Measurements from ENCODE around the gene ICAM5.
A peak's percentile ranks its signal among the peaks of the same experiment; 100 is the strongest.
"Not testable (repeated sequence)": the region's sequence is repeated elsewhere in the genome, so short reads cannot be mapped to it uniquely, and the experiment has no call there.

The ICAM5 gene

DNA sequence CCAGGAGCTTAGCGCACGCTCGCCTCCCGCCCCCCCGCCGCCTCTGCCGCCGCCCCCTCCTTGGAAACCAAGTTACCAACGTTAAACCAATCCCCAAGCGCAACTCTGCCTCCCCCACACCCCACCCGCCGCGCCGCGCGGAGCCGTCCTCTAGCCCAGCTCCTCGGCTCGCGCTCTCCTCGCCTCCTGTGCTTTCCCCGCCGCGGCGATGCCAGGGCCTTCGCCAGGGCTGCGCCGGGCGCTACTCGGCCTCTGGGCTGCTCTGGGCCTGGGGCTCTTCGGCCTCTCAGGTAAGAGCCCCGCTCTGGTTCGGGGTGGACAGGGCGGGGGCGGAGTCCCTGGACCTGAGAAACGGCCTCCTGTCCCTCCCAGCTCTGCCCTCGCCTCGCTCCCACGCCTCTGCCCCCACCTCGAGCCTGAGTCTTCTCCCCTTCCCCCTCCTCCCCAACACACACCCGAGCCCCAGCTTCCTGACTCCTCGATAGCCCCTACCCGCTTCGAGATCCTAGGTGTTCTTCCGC lies at the start of gene ICAM5:
Gene ICAM5 (plus strand): TSS at position 117 of the 521 bp plus-strand sequence. CDS start 92 bp downstream, at position 209.
- no peak for DNase-seq

DNA sequence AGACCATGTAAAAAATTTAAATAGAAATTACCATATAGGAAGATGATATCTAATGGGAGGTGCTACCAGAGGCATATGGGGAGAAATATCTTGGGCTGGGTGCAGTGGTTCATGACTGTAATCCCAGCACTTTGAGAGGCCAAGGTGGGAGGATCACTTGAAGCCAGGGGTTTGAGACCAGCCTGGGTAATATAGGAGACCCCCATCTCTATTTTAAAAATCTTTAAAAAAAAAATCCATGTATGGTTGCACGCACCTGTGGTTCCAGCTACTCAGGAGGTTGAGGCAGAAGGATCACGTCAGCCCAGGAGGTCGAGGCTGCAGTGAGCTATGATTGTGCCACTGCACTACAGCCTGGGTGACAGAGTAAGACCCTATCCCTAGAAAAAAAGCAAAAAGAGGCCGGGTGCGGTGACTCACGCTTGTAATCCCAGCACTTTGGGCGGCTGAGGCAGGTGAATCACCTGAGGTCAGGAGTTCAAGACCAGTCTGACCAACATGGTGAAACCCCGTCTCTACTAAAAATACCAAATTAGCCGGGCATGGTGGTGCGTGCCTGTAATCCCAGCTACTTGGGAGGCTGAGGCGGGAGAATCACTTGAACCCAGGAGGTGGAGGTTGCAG lies 47.8 kb upstream of the ICAM5 start:
- not testable (repeated sequence) for DNase-seq

DNA sequence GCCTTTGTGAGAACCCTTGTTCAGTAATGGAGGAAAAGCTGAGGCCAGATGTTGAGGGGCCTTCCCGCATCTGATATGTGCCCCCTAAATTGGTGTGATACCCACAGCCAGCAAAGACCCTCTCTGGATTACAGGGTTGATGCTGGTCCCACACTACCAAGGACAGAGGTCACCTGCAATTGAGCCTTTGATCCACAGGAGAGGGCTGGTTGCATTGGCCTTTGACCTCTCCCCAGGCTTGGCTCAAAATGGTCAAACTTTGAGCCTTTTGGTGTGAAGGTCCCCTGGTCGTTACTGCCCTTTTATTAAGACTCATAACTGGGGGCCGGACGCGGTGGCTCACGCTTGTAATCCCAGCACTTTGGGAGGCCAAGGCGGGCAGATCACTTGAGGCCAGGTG lies 46.1 kb upstream of the ICAM5 start:
- no peak for DNase-seq

- no peak for DNase-seq
Measured at GRCh38 chr19:10245189-10245939, 44.4 kb upstream of the ICAM5 start.

DNA sequence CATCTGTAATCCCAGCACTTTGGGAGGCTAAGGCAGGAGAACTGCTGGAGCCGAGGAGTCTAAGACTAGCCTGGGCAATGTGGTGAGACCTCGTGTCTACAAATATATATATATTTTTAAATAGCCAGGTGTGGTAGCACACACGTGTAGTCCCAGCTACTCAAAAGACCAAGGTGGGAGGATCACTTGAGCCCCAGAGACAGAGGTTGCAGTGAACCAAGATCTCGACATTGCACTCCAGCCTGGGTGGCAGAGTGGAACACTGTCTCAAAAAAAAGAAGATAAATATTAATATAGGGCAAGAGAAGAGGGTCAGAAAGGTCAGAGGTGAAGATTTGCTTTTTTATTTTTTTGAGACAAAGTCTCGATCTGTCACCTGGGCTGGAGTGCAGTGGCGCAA lies 43.2 kb upstream of the ICAM5 start:
- DNase-seq: no peak

DNA sequence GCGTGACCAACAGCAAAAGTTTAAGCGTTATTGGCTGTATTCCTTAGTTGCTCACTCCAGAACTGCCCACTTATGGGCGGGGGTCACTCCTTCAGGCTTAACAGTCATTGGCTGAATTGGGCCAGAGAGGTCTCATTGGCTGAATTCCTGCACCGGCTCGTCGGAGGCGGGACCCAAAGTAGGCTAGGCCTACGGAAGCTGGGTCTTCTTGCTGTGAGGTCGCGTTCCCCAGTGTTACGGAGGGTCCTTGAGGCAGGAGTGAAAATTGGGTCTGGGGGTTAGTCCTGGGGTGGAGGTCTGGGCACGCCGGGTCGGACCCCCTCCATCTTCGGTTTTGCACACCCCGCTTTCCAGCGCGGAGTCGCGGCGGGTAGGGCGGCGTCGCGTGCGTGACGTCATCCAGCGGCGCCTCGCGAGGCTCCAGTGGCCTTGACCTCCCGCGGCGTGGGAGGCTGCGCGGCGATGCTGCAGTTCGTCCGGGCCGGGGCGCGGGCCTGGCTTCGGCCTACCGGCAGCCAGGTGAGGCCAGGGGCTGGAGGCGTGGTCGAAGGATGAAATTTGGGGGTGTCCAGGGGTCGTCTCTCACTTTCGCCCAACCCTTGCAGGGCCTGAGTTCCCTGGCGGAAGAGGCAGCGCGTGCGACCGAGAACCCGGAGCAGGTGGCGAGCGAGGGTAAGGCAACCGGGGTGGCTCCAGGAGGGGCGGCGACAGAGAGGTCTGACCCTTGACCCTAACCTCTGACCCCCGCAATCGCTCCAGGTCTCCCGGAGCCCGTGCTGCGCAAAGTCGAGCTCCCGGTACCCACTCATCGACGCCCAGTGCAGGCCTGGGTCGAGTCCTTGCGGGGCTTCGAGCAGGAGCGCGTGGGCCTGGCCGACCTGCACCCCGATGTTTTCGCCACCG lies 37.7 kb upstream of the ICAM5 start, which contains the start of gene MRPL4:
Gene MRPL4 (plus strand): TSS at position 423 of the 903 bp plus-strand sequence. CDS start 40 bp downstream, at position 463.
- DNase-seq: peak; percentile 98

- no peak for DNase-seq
Measured at GRCh38 chr19:10252707-10253106, 37.0 kb upstream of the ICAM5 start.

DNA sequence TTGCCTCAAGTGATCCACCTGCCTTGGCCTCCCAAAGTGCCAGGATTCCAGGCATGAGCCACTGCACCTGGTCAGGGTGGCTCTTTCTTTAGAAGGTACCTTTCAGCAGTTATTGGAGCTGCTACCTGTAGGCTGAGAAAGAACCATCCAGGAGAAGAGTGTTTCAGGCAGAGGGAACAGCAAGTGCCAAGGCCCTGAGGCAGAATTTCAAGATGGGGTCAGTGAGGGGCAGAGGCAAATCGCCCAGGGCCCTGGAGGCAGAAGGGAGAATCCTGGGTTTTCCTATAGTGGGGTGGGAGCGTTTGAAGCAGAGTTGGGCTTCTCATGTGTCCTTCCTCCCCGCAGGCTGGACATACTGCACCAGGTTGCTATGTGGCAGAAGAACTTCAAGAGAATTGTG lies 35.5 kb upstream of the ICAM5 start:
- DNase-seq: no peak

DNA sequence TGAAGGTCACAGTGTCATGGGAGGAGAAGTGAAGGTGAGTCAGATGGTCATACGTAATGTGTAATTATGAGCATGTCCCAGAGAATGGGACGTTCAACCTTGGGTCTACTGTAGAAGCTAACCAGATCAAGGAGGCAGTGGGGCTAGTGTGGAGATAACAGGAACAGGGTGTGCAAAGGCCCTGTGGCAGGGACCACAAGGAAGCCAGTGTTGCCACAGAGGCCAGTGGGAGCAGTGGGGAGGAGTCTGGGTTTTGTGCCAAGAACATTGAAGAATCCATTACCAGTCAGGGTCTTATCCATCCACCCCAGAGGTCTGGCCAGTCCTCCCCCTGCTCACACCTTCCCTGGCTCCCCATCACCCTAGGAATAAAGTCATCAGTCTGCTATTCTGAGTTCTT lies 34.4 kb upstream of the ICAM5 start:
- no peak for DNase-seq

DNA sequence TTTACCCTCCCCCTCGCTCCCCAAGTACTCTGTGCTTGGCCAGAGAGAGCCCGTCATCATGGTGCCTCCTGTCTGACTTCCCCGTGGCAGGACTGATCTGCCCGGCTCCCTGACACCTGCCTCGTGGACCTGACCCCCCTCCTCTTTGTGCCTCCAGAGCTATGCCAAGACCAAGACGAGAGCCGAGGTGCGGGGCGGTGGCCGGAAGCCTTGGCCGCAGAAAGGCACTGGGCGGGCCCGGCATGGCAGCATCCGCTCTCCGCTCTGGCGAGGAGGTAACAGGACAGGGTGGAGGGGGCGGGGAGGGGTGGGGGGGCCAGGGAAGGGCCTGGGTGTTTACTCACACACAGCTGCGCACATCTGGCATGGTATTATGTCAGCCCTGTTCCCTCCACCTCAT lies 33.2 kb upstream of the ICAM5 start:
- no peak for DNase-seq

DNA sequence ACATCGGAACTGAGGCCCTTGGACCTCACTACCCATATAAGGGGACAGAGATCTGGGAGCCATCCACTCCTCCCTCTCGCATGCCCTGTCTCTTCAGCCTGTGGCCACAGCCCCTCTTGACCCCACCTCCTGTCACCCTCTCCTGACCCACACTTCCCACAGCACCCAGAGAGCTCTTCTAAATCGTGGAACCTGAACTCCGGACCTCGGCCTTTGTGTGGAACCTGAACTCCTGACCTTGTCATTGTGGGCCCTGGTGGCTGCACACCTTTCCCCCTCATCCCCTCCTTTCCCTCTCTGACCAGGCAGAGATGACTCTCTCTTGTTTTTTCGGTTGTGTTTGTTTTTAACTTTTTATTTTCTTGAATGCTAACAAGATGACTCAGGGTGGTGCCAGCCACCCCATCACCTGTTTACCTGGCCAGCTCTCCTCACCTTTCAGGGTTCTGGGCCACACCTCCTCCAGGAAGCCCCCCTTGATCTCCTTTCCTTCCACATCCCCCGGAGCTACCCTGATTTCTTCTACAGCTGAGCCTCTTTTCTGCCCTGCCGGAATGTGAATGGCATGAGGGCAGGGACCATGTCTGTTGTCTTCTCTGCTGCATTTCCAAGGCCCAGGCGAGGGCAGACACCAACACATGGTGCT lies 32.7 kb upstream of the ICAM5 start:
- no peak for DNase-seq

- no peak for DNase-seq
Measured at GRCh38 chr19:10258080-10258710, 31.6 kb upstream of the ICAM5 start.

- DNase-seq: peak; percentile 60
Measured at GRCh38 chr19:10259162-10259905, 30.4 kb upstream of the ICAM5 start.

DNA sequence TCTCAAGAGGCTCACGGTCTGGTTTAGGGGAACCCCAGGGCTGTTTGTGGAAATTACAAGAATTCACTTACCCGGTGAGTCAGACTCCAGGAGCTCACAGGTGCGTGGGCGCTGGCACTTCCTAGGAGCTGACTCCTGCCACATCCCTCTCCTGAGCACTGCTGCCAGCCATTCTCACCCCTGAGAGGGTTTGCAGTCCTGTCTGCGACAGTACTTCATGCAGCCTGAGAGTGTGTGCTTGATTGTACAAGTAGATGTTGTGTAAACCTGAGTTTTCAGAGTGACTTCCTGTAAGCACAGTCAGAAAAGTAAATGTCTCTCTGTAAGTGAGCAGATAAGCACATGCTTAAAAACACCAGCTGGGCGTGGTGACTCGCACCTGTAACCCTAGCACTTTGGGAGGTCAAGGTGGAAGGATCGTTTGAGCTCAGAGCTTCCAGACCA lies 29.6 kb upstream of the ICAM5 start:
- DNase-seq: peak; percentile 81

- no peak for DNase-seq
Measured at GRCh38 chr19:10262771-10263170, 27.0 kb upstream of the ICAM5 start.

DNA sequence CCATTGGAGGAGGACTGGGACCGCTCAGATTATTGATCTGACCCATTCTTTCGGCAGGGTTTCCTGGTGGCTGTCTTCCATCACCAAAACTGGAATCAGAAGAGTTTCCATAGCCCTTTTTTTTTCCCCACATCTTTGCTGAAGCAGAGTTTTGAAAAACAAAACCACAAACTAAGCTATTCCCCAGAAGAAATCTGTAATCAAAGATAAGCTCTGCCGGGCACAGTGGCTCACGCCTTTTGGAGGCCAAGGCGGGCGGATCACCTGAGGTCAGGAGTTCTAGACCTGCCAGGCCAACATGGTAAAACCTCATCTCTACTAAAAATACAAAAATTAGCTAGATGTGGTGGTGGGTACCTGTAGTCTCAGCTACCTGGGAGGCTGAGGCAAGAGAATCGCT lies 23.0 kb upstream of the ICAM5 start:
- DNase-seq: no peak

DNA sequence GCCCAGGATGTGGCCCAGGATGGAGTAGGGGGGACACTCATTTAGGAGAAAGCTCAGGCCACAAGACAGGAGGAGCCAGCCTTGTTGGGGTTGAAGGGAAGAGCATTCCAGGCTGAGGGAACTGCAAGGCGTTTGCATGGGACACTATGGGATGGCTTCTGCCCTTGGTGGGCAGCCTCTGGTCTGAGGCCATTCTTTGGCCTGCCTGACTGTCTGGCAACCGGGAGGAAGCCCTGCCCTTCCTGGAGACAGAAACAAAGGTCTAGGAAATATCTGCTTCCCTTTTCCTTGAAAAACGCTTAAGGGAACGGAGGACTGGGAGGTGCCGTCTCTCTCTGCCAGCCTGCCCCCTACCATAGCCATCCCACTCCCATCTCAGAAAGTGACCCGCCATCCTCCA lies 21.7 kb upstream of the ICAM5 start:
- no peak for DNase-seq

DNA sequence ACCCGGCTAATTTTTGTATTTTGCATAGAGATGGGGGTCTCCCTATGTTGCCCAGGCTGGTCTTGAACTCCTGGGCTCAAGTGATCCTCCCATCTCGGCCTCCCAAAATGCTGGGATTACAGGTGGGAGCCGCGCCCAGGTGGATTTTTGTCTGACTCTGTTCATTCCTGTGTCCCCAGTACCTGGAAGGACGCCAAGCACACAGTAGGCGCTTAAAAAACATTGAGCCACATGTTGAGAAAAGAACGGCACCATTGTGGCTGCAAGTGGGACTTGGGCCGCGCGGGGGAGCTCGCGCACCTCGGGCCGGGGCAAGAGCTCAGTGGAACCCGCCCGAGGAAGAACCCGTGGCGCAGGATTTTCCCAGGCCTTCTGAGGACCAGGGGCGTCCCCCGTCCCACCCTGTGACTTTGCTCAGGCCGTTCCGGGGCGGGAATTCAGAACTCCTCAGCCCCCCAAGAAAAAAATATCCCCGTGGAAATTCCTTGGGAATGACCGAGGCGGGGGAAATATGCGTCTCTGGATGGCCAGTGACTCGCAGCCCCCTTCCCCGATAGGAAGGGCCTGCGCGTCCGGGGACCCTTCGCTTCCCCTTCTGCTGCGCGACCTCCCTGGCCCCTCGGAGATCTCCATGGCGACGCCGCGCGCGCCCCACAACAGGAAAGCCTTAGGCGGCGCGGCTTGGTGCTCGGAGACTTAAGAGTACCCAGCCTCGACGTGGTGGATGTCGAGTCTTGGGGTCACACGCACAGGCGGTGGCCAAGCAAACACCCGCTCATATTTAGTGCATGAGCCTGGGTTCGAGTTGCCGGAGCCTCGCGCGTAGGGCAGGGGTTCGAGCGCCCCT lies 20.2 kb upstream of the ICAM5 start:
- peak; percentile 22 for DNase-seq

DNA sequence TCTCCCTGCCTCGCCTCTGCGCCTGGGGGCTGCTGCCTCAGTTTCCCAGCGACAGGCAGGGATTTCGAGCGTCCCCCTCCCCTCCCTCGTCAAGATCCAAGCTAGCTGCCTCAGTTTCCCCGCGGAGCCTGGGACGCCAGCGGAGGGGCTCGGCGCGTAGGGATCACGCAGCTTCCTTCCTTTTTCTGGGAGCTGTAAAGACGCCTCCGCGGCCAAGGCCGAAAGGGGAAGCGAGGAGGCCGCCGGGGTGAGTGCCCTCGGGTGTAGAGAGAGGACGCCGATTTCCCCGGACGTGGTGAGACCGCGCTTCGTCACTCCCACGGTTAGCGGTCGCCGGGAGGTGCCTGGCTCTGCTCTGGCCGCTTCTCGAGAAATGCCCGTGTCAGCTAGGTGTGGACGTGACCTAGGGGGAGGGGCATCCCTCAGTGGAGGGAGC lies 19.6 kb upstream of the ICAM5 start:
- no peak for DNase-seq

Measured in NCI-H510A treated with DMSO at 0.1 percent for 48 hours (cell line).